T-helper 1 cell (primary cell): Measurements from ENCODE around the gene TMEM266.

ENCODE experiments used
- DNase-seq, 5 donors: peaks; one replicate each; pipeline ENCODE4 v3.0.0-alpha.2; 2012 to 2020

The TMEM266 gene

GRCh38 chr15:76206325-76206976, 146.7 kb downstream of the TMEM266 start:
- DNase-seq: no peak

- no peak for DNase-seq
These were observed 148.4 kb downstream of the TMEM266 start for GRCh38 chr15:76208084-76208785.

- DNase-seq: no peak
These were observed 149.1 kb downstream of the TMEM266 start for GRCh38 chr15:76208786-76209424.

GRCh38 chr15:76209523-76209922, 149.7 kb downstream of the TMEM266 start:
- DNase-seq: no peak

DNA sequence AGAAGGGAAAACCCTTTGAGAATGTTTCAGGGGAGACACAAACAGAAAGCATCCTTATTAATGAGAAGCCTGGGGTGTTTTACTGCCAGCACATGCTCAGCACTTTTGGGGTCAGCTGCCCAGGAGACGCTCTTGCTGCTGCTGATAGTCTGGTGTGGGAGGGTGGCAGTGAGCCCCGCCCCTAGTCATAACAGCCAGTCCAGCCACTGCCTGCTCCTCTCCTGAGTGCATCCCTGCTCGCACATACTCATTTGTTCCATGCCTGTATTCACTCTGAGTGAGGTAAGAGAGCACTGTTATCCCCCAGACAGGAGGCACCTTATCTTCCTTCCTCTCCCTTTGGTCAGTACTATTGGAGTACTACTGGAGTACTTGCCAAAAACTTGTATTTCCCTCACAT, 150.2 kb downstream of the TMEM266 start:
- no peak for DNase-seq

DNA sequence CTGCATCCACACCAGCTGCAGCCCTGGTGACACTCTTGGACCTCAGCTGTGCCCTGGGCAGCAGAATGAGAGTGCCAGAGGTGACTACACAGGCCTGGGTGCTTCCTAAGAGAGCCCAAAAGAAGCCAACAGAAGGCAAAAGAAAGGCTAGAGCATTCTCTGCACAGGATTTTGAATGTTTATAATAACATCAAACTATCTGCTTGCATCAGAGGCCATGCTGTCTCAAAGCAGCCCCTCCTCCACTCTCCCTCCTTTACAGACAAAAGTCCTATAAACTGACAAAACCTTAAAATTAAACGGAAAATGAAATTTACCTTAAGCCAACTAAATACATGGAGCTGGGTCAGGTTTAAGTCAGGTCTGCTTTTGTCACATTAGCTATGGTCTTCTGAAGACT, 155.8 kb downstream of the TMEM266 start:
- DNase-seq: no peak

- no peak for DNase-seq
These were observed 157.5 kb downstream of the TMEM266 start for GRCh38 chr15:76217029-76217881.

DNA sequence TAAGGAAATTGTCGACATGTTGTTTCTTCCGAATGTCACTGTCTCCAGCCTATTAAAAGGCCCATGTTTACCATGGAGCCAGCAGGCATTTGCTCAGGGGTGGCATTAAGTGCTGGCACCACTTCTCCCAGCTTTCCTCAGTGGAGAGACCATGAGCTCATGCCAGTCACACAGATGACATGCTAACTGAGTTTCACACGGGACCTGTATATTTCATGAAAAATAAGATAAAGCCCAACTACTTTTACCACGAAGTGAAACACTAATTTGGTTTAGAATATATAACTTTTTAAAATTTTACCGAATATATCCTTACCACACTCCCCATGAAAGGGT, 158.1 kb downstream of the TMEM266 start:
- DNase-seq: no peak

DNA sequence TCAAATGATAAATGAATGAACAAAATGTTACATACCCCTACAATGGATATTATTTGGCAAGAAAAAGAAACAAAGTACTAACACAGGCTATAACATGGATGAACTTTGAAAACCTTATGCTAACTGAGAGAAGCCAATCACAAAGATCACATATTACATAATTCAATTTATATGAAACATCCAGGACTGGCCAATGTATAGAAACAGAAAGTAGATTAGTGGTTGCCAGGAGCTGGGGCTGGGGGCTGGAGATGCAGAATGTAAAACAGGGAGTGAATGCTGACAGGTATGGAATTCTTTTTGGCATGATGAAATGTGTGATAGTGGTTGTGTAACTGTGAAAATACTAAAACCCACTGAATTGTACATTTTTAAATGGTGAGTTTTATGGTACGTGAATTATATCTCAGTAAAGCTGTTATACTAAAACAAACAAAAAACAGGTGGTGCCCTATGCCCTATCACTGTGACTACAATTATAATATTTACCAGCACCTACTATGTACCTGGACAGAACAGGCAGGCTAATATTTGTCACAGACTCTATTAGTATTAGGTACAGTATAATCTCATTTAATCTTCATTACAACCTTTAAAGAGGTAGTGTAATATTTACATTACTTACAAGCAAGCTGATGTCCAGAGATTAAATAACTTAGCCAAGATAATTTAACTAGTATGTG, 161.4 kb downstream of the TMEM266 start:
- no peak for DNase-seq

DNA sequence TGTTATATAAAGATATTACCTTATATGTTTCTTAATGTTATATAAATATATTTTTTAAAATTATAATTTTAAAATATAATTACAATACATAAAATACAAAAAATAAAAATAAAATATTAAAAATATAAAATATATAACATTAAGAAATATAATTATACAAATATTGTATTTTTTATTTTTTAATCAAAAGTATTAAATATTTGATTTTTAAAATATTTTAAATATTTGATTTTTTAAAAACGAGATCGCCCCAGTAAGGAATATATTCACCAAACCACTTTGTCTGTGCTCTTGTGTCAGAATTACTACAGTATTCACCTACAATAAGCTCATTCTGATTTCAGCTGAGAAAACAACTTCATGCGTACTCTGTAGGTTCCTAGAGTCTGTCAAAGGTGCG, 162.4 kb downstream of the TMEM266 start:
- DNase-seq: no peak

DNA sequence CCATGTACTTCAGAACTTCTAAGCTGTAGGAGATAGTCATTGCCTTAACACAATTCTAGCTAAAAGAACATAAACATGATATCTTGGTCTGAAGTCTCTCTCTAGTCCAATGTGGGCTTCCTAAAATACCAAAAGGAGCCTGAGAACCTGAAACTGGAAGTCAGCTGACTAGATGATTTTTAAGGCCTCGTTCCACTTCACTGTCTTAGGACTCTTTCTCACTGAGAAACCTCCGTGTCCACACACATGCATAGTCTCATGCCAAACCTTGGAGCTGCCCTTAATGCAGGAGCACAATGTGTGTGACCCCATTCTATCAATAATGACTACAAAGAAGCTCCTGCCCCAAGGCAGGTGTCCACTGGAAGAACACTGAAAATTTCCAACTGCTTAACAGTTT, 163.7 kb downstream of the TMEM266 start:
- no peak for DNase-seq

DNA sequence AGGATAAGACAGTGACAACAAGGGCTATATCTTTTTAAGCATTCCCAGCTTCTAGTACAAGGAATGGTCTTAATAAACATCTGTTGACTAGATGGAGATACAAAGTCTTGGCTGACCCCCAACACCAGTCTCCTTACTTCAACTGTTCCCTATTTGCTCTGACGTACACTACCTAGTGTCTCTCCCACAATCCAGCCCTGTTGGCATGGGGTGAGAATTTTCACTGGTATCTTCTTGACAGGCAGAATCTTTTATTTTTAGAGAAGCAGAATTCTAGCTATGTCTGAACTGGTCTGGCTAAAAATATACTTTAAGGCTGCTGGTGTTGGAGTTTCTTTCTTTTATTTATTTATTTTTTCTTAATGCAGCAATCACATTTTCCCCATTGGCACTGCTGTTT, 169.5 kb downstream of the TMEM266 start:
- DNase-seq: no peak

DNA sequence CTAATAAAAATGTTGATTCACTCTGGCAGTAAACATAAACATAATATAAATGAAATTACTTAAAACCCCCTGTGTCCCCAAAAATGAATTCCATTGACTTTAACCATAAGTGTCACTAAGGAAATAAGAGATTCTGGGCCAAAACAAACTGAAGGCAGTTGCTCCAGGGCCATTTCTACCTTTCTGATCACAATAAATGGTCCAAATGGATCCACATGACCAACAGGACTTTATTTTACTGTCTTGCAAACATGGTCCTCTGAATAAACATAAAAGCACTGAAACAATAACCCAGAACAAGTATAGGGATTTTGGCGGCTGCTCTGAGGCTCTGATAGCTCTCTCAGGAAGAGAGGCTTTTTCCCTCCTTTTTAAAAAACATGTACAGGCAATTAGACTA, 174.1 kb downstream of the TMEM266 start:
- no peak for DNase-seq

DNA sequence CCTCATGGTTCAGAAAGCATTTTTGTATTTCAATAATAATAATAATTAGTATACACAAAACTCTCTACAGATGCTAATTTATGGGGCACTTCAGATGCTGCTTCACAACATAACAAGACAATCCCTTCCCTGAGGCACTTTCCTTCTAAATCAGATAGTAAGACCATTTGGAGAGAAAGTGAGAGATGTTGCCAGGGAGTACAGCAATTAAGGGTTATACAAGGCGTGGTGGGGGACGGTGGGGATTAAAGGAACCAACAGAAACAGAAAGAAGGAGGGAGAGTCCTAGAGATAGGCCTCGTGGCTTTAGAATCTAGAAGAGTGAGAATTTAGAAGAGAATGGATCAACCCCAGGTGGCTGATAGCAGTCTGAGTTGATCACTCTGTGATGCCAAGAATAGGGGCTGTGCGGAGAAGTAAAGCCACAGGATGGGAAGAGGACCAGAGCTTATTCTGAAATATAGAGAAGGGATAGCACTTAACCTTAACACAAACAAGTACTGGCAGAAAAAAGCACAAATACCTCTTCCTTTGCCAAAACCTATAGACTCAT, 174.6 kb downstream of the TMEM266 start:
- no peak for DNase-seq

- DNase-seq: peak in 1 of 5 donors; percentile 40
These were observed 175.5 kb downstream of the TMEM266 start for GRCh38 chr15:76235186-76235826.

DNA sequence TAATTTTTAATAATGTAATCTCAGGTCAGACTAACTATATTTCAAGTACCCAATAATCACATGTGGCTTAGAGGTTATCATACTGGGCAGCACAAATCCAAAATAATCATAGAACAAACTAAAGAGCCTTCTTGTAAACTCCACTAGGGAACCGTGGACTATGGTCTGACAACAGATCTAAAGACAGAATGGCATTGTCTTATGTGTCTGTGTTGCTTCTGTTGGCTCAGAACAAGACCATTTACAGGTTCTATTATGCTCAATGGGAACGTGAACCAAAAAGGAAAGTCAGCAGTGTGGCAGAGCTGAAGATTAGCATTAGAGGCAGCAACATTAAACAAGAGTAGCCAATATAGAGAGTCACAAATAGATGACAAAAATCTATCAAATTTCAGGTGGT, 176.6 kb downstream of the TMEM266 start:
- DNase-seq: no peak

GRCh38 chr15:76239786-76240185, 180.0 kb downstream of the TMEM266 start:
- DNase-seq: no peak

- DNase-seq: no peak
These were observed 185.4 kb downstream of the TMEM266 start for GRCh38 chr15:76245072-76245610.

DNA sequence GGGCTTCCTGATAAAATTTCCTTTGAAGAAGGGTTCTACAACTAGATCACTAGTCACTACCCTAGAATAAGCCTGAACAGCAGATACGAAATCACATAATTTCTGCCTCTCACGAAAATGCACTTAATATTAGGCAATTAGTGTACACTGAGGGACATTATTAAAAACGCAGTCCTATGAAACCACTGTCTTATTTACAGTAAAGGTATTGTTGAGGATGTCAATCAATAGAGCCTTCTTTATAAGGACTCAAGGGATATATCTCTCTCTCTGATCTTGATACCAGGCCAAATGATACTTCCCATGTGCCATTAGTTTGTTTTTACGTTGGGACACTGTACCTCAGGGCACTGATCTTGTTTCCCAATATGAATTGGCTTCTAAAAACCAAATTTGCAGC, 191.9 kb downstream of the TMEM266 start:
- no peak for DNase-seq

- no peak for DNase-seq
These were observed 192.5 kb downstream of the TMEM266 start for GRCh38 chr15:76252249-76252648.

- DNase-seq: no peak
These were observed 194.1 kb downstream of the TMEM266 start for GRCh38 chr15:76253691-76254473.
